GM23248 (cell line): ENCODE data around the gene TTC8.

ENCODE experiments used
- EZH2 ChIP-seq: fragments of 200-600 bp; sonication (generic); IDR thresholded peaks from 2 replicates; pipeline ENCODE4 v1.6.1; 2018; ENCODE audit warnings: antibody characterized with exemption, mild to moderate bottlenecking; ENCODE audit not compliant: insufficient read depth, poor library complexity, severe bottlenecking
- EZH2phosphoT487 ChIP-seq: fragments of 200-600 bp; sonication (generic); IDR thresholded peaks from 2 replicates; pipeline ENCODE4 v1.6.1; 2018; ENCODE audit warnings: antibody characterized with exemption, moderate library complexity, mild to moderate bottlenecking, low read depth; ENCODE audit not compliant: insufficient read depth

GRCh38 chr14:88904206-88904647, 79.8 kb downstream of the TTC8 start:
- TF ChIP-seq EZH2 (no peak), EZH2phosphoT487 (no peak)
